GM12878 (cell line): ENCODE measurements around the gene NCAM2. TPM values are rescaled to one million over a fixed set of nuclear protein-coding genes. Genes with fewer than 3 reads are reported as not detected.

Source experiments
- ATAC-seq: fragments of 200-7000 bp; cut with Tn5 transposase; 3 replicates; pipeline ENCODE4 v1.9.1; 2020; ENCODE audit warnings: mild to moderate bottlenecking, moderate library complexity
- BruUV-seq: library from RNA; stranded (reverse); fragments of 400-500 nt; replicated peaks from 2 replicates; lab custom pipeline; 2021; lab: Mats Ljungman, UMichigan
- CTCF ChIA-PET: fragments of 300-600 bp; sonication (Branson Sonifier 250); formaldehyde crosslinking; extraction: SDS; loops from one replicate; lab custom pipeline; 2021; ENCODE audit warnings: inconsistent platforms; lab: Yijun Ruan, JAX
- POLR2A ChIA-PET: fragments of 350-600 bp; formaldehyde crosslinking; extraction: SDS; loops from one replicate; lab custom pipeline; 2021; ENCODE audit warnings: inconsistent platforms; lab: Charles Lee
- RAD21 ChIA-PET: fragments of 300-600 bp; sonication (Branson Sonifier 250); formaldehyde crosslinking; loops from one replicate; lab custom pipeline; 2023; ENCODE audit warnings: antibody characterized with exemption; ENCODE audit not compliant: unreplicated experiment; lab: Charles Lee
- SMC1A ChIA-PET: fragments of 300-600 bp; sonication (Branson Sonifier 250); formaldehyde crosslinking; loops from one replicate; lab custom pipeline; 2023; ENCODE audit not compliant: unreplicated experiment, uncharacterized antibody; lab: Charles Lee
- DNase-seq: peaks from one replicate; pipeline ENCODE4 v3.0.0-alpha.2; 2011; ENCODE audit warnings: low read depth, low spot score
- FAIRE-seq: peaks from 3 replicates; lab custom pipeline; 2011; peaks lifted over from hg19 to GRCh38; lab: Jason Lieb, UNC
- H2AFZ ChIP-seq: 2 replicates; pipeline ENCODE4 v1.6.0; 2011; ENCODE audit warnings: low read depth, low read length, control low read depth; ENCODE audit not compliant: control insufficient read depth
- H3K27ac ChIP-seq: 2 replicates; pipeline ENCODE4 v1.5.1; 2011; ENCODE audit warnings: control low read depth; ENCODE audit not compliant: control insufficient read depth, insufficient read depth
- H3K27me3 ChIP-seq, 2 experiments: replicated peaks in 1 of 2; 2 replicates each; pipeline versions ENCODE4 v1.6.0 to v1.6.1; 2011; ENCODE audit warnings: low read length in 1 of 2; ENCODE audit not compliant: control insufficient read depth in 2 of 2, insufficient read depth in 2 of 2
- H3K36me3 ChIP-seq, 2 experiments: 2 replicates each; pipeline ENCODE4 v1.5.1; 2011; ENCODE audit warnings: low read length in 1 of 2; ENCODE audit not compliant: control insufficient read depth in 2 of 2, insufficient read depth in 2 of 2
- H3K4me1 ChIP-seq: 2 replicates; pipeline ENCODE4 v1.6.1; 2011; ENCODE audit warnings: mild to moderate bottlenecking, low read length, moderate library complexity, mixed read lengths; ENCODE audit not compliant: control insufficient read depth, insufficient read depth
- H3K4me2 ChIP-seq: 2 replicates; pipeline ENCODE4 v1.6.0; 2011; ENCODE audit warnings: control low read depth; ENCODE audit not compliant: control insufficient read depth, insufficient read depth
- H3K4me3 ChIP-seq: fragments of 200-600 bp; sonication (generic); 2 replicates; pipeline ENCODE4 v1.5.1; 2016
- H3K79me2 ChIP-seq: 2 replicates; pipeline ENCODE4 v1.6.0; 2011; ENCODE audit warnings: low read length; ENCODE audit not compliant: control insufficient read depth, insufficient read depth
- H3K9ac ChIP-seq: 2 replicates; pipeline ENCODE4 v1.8.0; 2011; ENCODE audit warnings: low read length, control low read depth, mixed read lengths; ENCODE audit not compliant: control insufficient read depth, insufficient read depth
- H3K9me3 ChIP-seq: replicated peaks from 3 replicates; pipeline ENCODE4 v1.5.1; 2011; ENCODE audit warnings: mild to moderate bottlenecking, low read length; ENCODE audit not compliant: control insufficient read depth, insufficient read depth
- H4K20me1 ChIP-seq: 2 replicates; pipeline ENCODE4 v1.6.0; 2011; ENCODE audit not compliant: control insufficient read depth, insufficient read depth
- DPF2 ChIP-seq: fragments of 450-650 bp; IDR thresholded peaks from 2 replicates; pipeline ENCODE4 v1.6.1; 2017; ENCODE audit warnings: mild to moderate bottlenecking
- ESRRA ChIP-seq: IDR thresholded peaks from 2 replicates; pipeline ENCODE4 v1.6.1; 2012; ENCODE audit warnings: mild to moderate bottlenecking, low read length, improper control_type of control experiment
- HCFC1 ChIP-seq: fragments of 150-350 bp; IDR thresholded peaks from 2 replicates; pipeline ENCODE4 v1.6.1; 2014; ENCODE audit warnings: low read length
- IRF5 ChIP-seq: fragments of 450-650 bp; IDR thresholded peaks from 2 replicates; pipeline ENCODE4 v1.6.1; 2017; ENCODE audit warnings: borderline replicate concordance
- MEF2B ChIP-seq: fragments of 450-650 bp; IDR thresholded peaks from 2 replicates; pipeline ENCODE4 v1.6.1; 2018; ENCODE audit warnings: mild to moderate bottlenecking, moderate library complexity; ENCODE audit not compliant: partially characterized antibody, poor library complexity, severe bottlenecking
- NFYB ChIP-seq: IDR thresholded peaks from 2 replicates; pipeline ENCODE4 v1.6.1; 2011; ENCODE audit warnings: low read depth, mild to moderate bottlenecking, low read length, improper control_type of control experiment, moderate library complexity; ENCODE audit not compliant: insufficient read depth
- NR2F1 ChIP-seq: fragments of 450-650 bp; conservative IDR thresholded peaks from 2 replicates; pipeline ENCODE4 v1.6.1; 2017; ENCODE audit warnings: mild to moderate bottlenecking
- RFX5 ChIP-seq: IDR thresholded peaks from 2 replicates; pipeline ENCODE4 v1.6.1; 2011; ENCODE audit warnings: low read depth, low read length, improper control_type of control experiment
- RUNX3 ChIP-seq: IDR thresholded peaks from 2 replicates; pipeline ENCODE4 v1.6.1; 2012; ENCODE audit warnings: low read length, inconsistent platforms
- SP1 ChIP-seq: IDR thresholded peaks from one replicate; pipeline ENCODE4 v1.6.1; 2011; ENCODE audit warnings: low read depth, low read length
- WGBS: methylation state at CpG from one replicate; pipeline ENCODE4 v1.1.6; 2016; ENCODE audit warnings: low lambda C conversion rate; ENCODE audit not compliant: insufficient replicate concordance, insufficient coverage; ENCODE audit errors: missing lambda C conversion rate; 5-methylcytosine and 5-hydroxymethylcytosine counted together
- in situ Hi-C: fragments of 300-500 bp; cut with MboI; formaldehyde crosslinking; loops from 9 replicates; pipeline ENCODE4 v1.14.3; 2018; ENCODE audit warnings: mixed read lengths
- intact Hi-C: fragments of 100-400 bp; cut with micrococcal nuclease; formaldehyde crosslinking; loops from one replicate; pipeline ENCODE4 v1.14.2; 2022; ENCODE audit not compliant: unreplicated experiment
- polyA plus RNA-seq, 11 experiments: library from polyadenylated mRNA; depleted of rRNA in 4 of 11; unstranded in 6 of 11; stranded (reverse) in 5 of 11; fragments of >200 nt; fragmentation: Nextera tagmentation in 4 of 11; fragmentation: Illumina TruSeq in 1 of 11; extraction: Ambion mirVana in 4 of 11; extraction: Trizol in 1 of 11; gene quantifications; 1 replicate in 1 of 11; 2 replicates in 10 of 11; pipeline versions ENCODE4 v1.2.1 to v1.2.3, GENCODE V29; 2011 to 2016; ENCODE audit warnings: inconsistent platforms in 2 of 11, missing spikeins in 2 of 11, low read depth in 1 of 11
- total RNA-seq, 4 experiments: library from RNA; depleted of rRNA in 3 of 4; stranded (reverse); fragments of >200 nt in 3 of 4; fragmentation: Illumina TruSeq in 1 of 4; extraction: Trizol in 1 of 4; gene quantifications; 2 replicates each; pipeline versions ENCODE4 v1.2.1 to v1.2.3, GENCODE V29; 2013 to 2021
- TF ChIP-seq, protein P1 (sequence below): fragments of 150-350 bp; IDR thresholded peaks from 2 replicates; pipeline ENCODE4 v1.6.1; 2014; ENCODE audit warnings: mild to moderate bottlenecking, low read depth, low read length
- TF ChIP-seq, protein P2 (sequence below): IDR thresholded peaks from 2 replicates; pipeline ENCODE4 v1.6.1; 2011; ENCODE audit warnings: low read depth, low read length, improper control_type of control experiment, borderline replicate concordance

Gene NCAM2
- total and polyA plus RNA-seq, 10 of the 15 experiments (the other 5 are each of a cell fraction or from before 2014, with no cell fraction given), result 0.23 to 0.27 TPM; not detected in 8

DNA sequence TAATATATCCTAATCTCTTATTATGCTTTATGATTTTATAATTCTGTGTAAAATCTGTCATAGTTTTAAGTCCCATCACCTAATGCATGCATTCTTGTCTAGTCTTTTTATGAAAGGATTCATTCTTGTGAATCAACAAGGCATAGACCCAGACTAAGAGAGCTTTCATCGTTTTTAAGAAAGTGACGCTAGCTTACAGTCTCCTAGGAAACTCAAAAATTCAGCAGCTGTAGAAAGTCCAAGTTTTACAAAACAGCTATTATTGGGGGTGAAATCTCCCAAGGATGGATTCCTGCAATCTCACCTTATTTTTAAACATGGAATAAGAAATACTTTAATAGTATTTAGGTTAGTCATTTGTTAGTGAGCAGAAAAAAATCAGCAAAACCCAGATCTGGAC is 104.7 kb downstream of the NCAM2 start (continued):
- no peak for TF ChIP-seq NR2F1
- TF ChIP-seq, all 136 proteins: peak for 0

GRCh38 chr21:21103692-21104091 is 105.5 kb downstream of the NCAM2 start:
- intact Hi-C loops, result loop anchor here (5.0 kb wide), 1 partner anchor 101 kb away; no protein-coding TSS in a partner anchor
- no peak for ATAC-seq
- H3K9me3 ChIP-seq, result no peaks in the 10 kb centered on the region
- SMC1A ChIA-PET, result no interaction called here
- FAIRE-seq, result no peak
- no peaks in the 10 kb centered on the region for H4K20me1 ChIP-seq
- H2AFZ ChIP-seq, result no peak overlapping the region
- no peaks in the 10 kb centered on the region for H3K36me3 ChIP-seq
- no peak overlapping the region for H3K9ac ChIP-seq
- TF ChIP-seq HCFC1 (no peak), SP1 (no peak), RUNX3 (no peak), MEF2B (no peak), ESRRA (no peak), RFX5 (no peak), IRF5 (no peak), NFYB (no peak), DPF2 (no peak)
- TF ChIP-seq, protein P1, sequence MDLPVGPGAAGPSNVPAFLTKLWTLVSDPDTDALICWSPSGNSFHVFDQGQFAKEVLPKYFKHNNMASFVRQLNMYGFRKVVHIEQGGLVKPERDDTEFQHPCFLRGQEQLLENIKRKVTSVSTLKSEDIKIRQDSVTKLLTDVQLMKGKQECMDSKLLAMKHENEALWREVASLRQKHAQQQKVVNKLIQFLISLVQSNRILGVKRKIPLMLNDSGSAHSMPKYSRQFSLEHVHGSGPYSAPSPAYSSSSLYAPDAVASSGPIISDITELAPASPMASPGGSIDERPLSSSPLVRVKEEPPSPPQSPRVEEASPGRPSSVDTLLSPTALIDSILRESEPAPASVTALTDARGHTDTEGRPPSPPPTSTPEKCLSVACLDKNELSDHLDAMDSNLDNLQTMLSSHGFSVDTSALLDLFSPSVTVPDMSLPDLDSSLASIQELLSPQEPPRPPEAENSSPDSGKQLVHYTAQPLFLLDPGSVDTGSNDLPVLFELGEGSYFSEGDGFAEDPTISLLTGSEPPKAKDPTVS, result no peak
- TF ChIP-seq, protein P2, sequence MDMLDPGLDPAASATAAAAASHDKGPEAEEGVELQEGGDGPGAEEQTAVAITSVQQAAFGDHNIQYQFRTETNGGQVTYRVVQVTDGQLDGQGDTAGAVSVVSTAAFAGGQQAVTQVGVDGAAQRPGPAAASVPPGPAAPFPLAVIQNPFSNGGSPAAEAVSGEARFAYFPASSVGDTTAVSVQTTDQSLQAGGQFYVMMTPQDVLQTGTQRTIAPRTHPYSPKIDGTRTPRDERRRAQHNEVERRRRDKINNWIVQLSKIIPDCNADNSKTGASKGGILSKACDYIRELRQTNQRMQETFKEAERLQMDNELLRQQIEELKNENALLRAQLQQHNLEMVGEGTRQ, result no peak
- TF ChIP-seq, all 136 proteins: peak for 0
- no TSS peak for BruUV-seq
- WGBS, result 21% methylated on average over 3 of the region's 3 CpGs
- Histone ChIP-seq H3K4me2 (no peak overlapping the region), H3K79me2 (no peaks in the 10 kb centered on the region), H3K4me3 (no peak overlapping the region), H3K27ac (no peak overlapping the region), H3K27me3 (no peaks in the 10 kb centered on the region), H3K4me1 (no peaks in the 10 kb centered on the region)
- POLR2A ChIA-PET, result no interaction called here
- CTCF ChIA-PET, result no interaction called here
- RAD21 ChIA-PET, result no interaction called here
- in situ Hi-C loops, result no loop called here
- no peak for DNase-seq
